ENCODE measurements around the gene MAN1B1.

Gene MAN1B1

DNA sequence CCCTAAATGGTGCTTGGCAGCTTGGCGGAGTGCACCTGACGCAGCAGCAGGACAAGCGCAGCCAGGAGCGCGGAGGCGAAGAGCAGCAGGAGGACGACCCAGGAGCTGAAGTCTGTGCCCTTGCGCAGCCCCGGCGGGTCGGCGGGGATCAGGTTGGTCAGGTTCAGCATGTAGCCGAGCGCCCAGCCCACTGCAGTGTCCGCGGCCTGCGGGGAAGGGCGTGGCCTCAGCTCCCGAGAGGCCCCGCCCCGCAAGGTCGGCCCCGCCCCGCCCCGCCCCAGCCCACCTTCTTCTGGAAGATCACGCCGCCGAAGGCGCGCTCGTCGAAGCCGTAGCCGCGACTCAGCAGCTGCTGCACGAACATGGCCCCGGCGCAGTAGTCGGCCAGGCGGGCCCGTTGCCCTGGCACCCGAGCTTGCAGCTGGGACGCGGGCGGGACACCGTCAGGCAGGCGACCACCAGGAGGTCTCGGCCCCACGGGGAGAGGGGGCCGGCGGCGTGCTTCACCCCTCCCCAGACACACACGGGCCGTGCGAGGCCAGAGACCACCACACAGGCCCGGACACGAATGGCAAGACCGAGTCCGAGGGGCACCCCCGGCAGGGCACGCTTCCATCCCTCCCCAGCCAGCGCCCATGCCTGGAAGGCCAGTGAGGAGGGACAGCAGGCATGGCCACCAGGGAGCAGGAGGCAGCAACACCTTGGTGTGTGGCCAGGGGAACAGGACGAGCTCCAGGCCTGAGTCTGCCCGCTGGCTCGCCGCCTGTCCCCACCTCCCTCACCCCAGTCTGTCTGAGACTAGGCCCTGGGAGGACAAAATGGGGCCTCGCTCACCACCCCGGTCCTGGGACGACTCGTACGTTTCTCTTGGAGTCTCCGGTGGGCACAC, 37.9 kb upstream of the MAN1B1 start:
- Mint-ChIP-seq H3K4me3 (no peak overlapping the region), H3K4me1 (ENCODE audit: low read depth) (peaks cover 3% of the 10 kb centered on the region), H3K9me3 (no peaks in the 10 kb centered on the region), H3K36me3 (ENCODE audit: low read depth) (no peaks in the 10 kb centered on the region), H3K27me3 (ENCODE audit: low read depth) (peaks cover 50% of the 10 kb centered on the region), H3K27ac (no peak overlapping the region)

DNA sequence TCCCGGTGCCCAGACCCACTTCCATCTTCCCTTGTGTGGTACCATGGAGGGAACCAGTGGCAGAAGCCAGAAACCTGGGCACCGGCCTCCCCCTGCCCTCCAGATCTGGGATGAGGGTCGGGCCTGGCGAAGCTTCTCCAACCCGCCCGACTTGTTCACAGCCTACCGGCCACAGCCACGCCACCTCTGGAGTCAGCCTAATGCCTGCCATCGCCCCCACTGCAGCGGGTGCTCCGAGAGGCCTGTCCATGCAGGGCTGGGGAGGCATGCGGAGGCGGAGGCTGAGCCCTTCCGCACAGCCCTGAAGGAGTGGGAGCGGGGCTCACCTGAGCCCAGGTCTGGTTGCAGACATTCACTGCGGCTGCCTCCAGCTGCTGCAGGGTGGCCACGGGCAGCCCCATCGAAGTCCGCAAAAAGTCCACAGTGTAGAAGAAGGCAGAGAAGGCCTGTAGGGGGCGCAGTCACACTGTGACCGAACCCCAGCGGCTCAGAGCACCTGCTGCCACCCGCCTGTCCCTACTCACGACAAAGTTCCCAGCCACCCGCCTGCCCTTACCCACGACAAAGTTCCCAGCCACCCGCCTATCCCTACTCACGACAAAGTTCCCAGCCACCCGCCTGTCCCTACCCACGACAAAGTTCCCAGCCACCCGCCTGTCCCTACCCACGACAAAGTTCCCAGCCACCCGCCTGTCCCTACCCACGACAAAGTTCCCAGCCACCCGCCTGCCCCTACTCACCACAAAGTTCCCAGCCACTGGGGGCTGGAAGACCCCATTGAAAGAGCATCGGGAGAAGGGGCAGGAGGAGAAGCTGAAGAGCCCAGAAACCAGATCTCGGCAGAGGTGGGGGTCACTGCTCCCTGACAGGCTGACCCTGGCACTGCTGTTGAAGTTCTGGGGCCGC, 37.0 kb upstream of the MAN1B1 start:
- H3K36me3 Mint-ChIP-seq (ENCODE audit: low read depth), result no peaks in the 10 kb centered on the region
- no peak overlapping the region for H3K4me3 Mint-ChIP-seq
- H3K27me3 Mint-ChIP-seq (ENCODE audit: low read depth), result peaks cover 45% of the 10 kb centered on the region
- no peaks in the 10 kb centered on the region for H3K9me3 Mint-ChIP-seq
- H3K4me1 Mint-ChIP-seq (ENCODE audit: low read depth), result peaks cover 2% of the 10 kb centered on the region
- H3K27ac Mint-ChIP-seq, result no peak overlapping the region

DNA sequence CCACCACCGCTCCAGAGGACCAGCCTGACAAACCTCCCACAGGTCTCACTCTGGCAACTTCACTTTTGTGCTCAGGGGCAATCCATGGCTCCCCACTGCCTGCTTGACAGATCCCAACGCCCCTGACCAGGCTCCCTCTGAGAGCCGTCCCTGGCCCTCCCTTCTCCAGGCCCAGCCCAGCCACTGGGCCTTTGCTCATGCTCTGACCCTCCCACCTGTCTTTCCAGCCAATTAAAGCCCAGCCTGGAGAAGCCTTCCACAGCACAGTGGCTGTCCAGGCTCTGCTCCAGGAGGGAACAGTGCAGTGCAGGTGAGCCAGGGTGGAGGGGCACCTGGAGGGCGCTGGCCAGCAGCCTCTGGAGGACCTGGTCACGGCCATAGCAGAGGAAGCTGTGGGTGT, 36.2 kb upstream of the MAN1B1 start:
- H3K27me3 Mint-ChIP-seq (ENCODE audit: low read depth), result peaks cover 42% of the 10 kb centered on the region
- no peaks in the 10 kb centered on the region for H3K4me1 Mint-ChIP-seq (ENCODE audit: low read depth)
- no peak overlapping the region for H3K4me3 Mint-ChIP-seq
- no peaks in the 10 kb centered on the region for H3K9me3 Mint-ChIP-seq
- H3K36me3 Mint-ChIP-seq (ENCODE audit: low read depth), result no peaks in the 10 kb centered on the region
- H3K27ac Mint-ChIP-seq, result no peak overlapping the region

DNA sequence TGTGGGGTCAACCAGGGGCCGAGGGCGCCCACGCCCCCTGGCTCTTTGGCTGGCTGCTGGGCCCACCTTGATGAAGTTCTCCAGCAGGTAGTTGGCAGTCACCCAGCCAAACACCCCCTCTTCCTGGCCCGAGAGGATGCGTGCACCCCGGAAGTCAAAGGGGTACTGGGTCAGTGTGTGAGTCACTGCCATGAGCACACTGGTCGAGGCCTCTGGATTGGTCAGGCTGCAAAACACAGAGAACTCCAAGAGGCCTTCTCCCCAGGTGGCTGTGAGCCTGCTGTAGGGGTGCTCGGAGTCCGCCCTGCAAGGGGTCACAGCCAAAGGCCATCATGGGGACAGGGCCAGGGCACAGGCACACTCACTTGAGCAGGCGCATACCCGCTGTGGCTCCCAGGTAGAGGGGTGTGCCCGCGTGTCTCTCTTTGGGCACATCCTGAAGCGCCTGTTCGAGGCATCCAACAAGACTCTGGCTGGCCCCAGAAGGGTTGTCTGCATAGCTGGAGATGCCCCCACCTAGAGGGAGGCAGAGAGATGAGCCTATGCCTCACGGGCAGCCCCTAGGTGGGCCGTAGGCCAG, 35.5 kb upstream of the MAN1B1 start:
- H3K4me1 Mint-ChIP-seq (ENCODE audit: low read depth), result no peaks in the 10 kb centered on the region
- H3K27me3 Mint-ChIP-seq (ENCODE audit: low read depth), result peaks cover 42% of the 10 kb centered on the region
- H3K27ac Mint-ChIP-seq, result no peak overlapping the region
- H3K4me3 Mint-ChIP-seq, result no peak overlapping the region
- no peaks in the 10 kb centered on the region for H3K9me3 Mint-ChIP-seq
- no peaks in the 10 kb centered on the region for H3K36me3 Mint-ChIP-seq (ENCODE audit: low read depth)

DNA sequence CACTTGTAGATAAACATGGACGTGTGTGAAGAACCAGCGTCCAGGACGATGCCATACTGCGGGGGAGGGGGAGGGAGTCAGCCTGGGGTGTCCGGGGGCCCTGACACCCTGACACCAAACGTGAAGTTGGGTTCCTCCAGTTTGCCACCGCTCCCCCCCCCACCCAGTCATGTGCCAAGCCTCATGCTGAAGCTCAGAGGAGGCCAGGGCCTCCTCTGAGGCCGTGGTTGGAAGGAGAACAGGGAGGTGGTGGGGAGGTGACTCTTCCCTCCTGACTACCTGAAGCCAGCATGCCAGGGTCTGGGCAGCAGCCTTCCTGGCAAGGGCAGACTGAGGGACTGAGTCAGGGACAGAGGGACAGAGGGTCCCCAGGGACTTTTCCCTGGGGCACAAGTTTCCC, 34.5 kb upstream of the MAN1B1 start:
- Mint-ChIP-seq H3K27ac (no peak overlapping the region), H3K27me3 (ENCODE audit: low read depth) (peaks cover 37% of the 10 kb centered on the region), H3K36me3 (ENCODE audit: low read depth) (no peaks in the 10 kb centered on the region)

DNA sequence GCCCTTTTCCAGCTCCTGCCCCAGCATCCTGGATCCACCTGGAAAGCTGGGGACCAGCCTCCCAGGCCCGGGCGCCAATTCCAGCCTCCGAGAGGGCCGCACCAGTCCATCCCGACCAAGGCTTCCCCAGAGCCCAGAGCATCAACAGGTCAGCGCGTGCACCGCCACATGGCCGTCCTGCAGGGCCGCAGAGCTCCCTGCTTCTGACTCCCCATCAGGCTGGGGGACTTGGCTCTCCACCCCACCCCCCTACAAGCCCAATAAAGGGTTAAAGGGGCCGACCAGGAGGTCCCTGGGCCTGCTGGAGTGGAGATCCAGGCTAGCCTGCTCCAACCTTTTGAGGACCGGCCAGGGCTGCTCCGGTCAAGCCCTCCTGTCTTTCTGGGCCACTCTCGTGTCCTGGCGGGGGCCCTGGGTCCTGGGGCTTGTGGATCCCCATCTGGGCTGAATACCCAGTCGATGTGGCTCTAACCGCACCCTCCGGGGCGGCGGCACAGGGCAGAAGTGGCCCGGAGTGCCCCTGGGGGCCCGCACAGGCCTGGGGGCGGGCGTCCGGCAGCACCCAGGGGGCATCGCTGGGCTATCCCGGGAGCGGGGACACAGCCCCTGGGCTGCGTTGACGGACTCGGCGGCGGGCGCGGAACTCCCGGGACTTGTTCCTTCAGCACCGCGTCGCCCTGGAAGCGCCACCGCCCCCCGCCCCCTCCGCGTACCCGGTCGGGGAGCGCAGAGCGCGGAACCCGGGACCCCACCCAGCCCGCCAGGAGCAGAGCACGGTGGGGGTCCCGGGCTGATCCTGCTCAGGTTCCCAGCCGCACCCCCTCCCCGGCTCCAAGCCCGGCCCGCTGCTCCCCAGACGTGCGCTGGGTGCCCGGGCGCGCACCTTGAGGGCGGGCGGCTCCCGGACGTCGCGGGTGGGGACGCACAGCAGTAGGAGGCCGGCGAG, 33.5 kb upstream of the MAN1B1 start:
- no peak overlapping the region for H3K4me3 Mint-ChIP-seq
- H3K9me3 Mint-ChIP-seq, result no peaks in the 10 kb centered on the region
- H3K36me3 Mint-ChIP-seq (ENCODE audit: low read depth), result no peaks in the 10 kb centered on the region

More for the DNA sequence above, 34.5 kb upstream of the MAN1B1 start:
- Mint-ChIP-seq H3K4me1 (ENCODE audit: low read depth) (no peaks in the 10 kb centered on the region), H3K4me3 (no peak overlapping the region), H3K9me3 (no peaks in the 10 kb centered on the region)

DNA sequence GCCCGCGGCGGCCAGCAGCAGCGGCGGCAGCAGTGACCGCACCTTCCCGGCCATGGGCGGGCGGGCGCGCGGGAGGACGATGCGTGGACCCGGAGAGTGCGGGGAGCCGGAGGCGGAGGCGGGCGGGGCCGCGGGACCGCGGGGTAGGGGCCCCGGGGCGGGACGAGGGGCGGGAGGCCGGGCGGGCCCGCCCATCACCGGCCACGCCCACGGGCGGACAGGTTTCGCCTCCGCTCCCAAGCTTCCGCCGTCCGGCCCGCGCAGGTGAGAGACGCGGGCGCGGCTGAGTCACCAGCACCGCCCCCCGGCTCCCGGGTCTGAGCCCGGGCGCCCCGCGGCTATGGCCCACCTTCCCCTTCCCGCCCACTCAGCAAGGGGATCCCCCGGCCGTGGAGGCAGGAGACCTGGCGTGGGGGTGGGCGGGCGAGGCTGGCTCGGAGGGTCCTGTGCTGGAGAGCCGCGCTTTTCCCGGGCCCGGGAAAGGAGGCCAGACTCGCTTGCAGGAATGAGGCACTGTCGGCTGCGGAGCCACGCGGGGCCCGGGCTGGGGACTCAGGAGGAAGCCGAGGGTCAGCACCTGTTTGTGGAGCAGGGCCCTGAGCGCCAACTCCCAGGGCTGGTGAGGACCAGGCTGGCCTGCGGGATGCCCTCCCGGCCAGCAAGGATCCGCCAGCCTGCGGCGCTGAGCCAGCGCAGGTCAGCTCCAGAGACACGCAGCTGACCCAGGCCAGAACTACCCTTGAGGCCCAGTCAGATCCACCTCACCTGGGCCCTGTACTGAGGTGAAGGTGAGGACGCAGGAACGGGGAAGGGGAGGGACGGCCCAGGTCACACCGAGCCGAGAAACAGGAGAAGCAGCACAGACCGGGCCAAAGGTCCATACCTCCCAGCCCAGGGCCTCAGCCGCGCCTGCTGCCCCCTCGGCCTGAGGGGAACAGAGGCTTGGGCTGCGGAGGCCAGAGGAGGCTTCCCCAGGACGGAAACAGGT, 32.5 kb upstream of the MAN1B1 start, which contains the start of gene ENTPD2:
ENTPD2 (minus strand) TSS at position 118 of the 988 bp plus-strand sequence; CDS start at position 54, 64 bp downstream.
- H3K27me3 Mint-ChIP-seq (ENCODE audit: low read depth), result peaks cover 38% of the 10 kb centered on the region

More for the DNA sequence above, 33.5 kb upstream of the MAN1B1 start:
- H3K27me3 Mint-ChIP-seq (ENCODE audit: low read depth), result peaks cover 30% of the 10 kb centered on the region
- H3K4me1 Mint-ChIP-seq (ENCODE audit: low read depth), result no peaks in the 10 kb centered on the region
- H3K27ac Mint-ChIP-seq, result no peak overlapping the region

DNA sequence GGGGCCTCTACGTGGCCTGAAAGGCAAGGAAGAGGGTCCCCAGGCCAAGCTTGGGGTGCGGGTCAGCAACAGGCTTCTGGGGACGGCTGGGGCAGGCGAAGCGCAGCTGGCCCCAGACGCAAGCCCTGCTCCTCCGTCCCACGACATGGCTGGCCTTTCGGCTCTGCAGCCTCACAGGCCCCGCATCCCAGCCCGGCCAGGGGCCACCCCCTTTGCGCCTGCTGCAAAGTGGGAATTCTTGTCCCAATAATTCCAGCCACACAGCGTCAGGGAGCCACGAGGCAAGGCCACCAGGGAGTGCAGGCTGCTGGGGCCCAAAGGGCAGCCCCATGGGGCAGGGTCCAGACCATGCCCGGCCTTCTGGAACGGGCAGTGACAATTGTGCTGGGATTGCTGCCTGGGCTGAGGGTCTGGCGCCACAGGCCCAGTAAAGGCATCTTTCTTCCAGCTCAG, 31.8 kb upstream of the MAN1B1 start:
- Mint-ChIP-seq H3K9me3 (no peaks in the 10 kb centered on the region), H3K4me3 (no peak overlapping the region), H3K27ac (no peak overlapping the region), H3K27me3 (ENCODE audit: low read depth) (peaks cover 31% of the 10 kb centered on the region), H3K4me1 (ENCODE audit: low read depth) (no peaks in the 10 kb centered on the region), H3K36me3 (ENCODE audit: low read depth) (no peaks in the 10 kb centered on the region)

More for the DNA sequence above, 32.5 kb upstream of the MAN1B1 start, which contains the start of gene ENTPD2:
- Mint-ChIP-seq H3K27ac (no peak within 1 kb of the TSS), H3K4me1 (ENCODE audit: low read depth) (no peaks in the 10 kb centered on the region), H3K36me3 (ENCODE audit: low read depth) (no peaks in the 10 kb centered on the region), H3K9me3 (no peaks in the 10 kb centered on the region), H3K4me3 (no peak within 1 kb of the TSS)

DNA sequence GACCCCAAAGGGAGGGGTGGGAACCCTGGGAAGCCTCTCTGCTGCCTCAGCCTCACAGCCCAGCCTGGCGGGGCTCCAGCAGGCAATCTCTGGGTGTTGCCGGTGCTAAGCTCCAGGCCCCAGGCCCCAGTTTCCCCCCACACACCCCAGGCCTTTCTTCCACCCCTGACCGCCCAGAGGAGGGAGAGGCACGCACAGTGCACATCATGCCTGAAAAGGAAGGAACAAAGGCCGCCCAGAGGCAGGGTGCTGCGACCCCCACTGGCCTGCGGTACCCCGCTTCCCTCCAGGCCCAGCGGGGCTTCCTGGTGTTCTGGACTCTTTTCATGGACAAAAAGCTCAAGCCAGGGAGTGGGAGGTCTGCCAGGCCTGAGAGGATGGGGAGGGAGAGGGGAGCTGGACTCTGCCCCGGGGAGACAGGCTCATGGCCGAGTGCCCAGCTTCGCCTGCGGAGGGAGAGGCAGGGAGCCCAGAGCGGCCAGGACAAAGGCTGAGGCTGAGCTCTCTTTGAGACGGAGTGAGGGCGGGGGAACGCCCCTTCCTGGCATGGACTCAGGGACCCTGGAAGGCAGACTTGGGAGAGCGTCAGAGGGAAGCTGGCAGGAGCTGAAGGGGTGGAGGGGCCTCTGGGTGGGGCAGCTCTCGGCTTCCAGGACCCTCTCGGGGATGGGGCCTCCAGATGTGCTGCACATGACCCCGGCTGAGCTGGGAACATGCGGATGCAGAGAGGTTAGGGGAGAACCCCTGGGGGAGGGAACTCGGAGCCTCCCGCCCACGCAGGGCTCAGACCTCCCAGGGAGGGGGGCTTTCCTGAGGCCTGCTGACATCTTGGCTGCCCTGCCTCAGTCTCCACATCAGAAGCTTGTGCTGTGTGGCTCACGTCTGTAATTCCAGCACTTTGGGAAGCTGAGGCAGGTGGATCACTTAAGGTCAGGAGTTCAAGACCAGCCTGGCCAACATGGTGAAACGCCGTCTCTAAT, 31.1 kb upstream of the MAN1B1 start:
- peaks cover 27% of the 10 kb centered on the region for H3K27me3 Mint-ChIP-seq (ENCODE audit: low read depth)
- H3K4me3 Mint-ChIP-seq, result no peak overlapping the region
- H3K27ac Mint-ChIP-seq, result no peak overlapping the region
- H3K9me3 Mint-ChIP-seq, result no peaks in the 10 kb centered on the region
- no peaks in the 10 kb centered on the region for H3K36me3 Mint-ChIP-seq (ENCODE audit: low read depth)
- H3K4me1 Mint-ChIP-seq (ENCODE audit: low read depth), result no peaks in the 10 kb centered on the region

DNA sequence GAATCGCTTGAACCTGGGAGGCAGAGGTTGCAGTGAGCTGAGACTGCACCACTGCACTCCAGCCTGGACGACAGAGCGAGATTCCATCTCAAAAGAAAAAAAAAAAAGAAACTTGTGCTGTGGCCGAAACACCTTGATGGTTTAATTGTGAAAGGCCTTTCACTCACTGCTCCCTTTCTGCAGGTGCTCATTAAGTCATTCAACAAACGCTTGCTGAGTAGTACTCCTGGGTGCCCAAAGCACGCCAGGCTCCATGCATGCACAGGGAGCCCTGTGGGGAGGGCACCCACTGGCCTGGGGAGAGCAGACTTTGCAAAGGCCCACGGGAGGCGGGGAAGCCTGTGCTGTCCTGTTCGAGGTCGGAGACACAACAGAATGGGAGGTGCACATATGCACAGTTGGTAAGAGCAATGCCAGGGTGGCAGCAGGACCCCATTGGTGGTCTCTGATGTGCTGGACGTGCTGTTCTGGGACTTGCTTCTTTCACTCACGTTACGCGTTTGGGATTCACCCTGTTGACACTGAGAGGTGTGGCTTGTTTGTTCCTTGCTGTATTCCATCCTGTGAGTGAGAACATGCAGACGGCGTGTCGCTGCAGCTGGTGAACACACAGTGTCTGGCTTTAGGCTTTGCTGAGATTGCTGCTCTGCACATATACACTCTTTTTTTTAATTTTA, 29.9 kb upstream of the MAN1B1 start:
- Mint-ChIP-seq H3K4me3 (no peak overlapping the region), H3K9me3 (no peaks in the 10 kb centered on the region), H3K36me3 (ENCODE audit: low read depth) (no peaks in the 10 kb centered on the region), H3K27me3 (ENCODE audit: low read depth) (peaks cover 26% of the 10 kb centered on the region), H3K27ac (no peak overlapping the region), H3K4me1 (ENCODE audit: low read depth) (no peaks in the 10 kb centered on the region)

DNA sequence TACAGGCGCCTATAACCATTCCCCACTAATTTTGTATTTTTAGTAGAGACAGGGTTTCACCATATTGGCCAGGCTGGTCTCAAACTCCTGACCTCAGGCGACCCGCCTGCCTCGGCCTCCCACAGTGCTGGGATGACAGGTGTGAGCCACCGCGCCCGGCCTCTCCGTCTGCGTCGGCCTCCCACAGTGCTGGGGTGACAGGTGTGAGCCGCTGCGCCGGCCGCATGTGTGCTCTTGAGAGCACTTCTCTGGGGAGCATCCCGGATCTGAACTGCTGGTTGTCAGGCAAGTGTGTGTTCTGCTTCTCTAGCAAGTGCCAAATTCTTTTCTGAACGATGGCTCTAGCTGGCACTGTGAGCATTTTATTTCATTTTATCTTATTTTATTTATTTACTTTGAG, 29.2 kb upstream of the MAN1B1 start:
- H3K4me1 Mint-ChIP-seq (ENCODE audit: low read depth), result no peaks in the 10 kb centered on the region
- no peak overlapping the region for H3K27ac Mint-ChIP-seq
- H3K4me3 Mint-ChIP-seq, result no peak overlapping the region
- H3K27me3 Mint-ChIP-seq (ENCODE audit: low read depth), result peaks cover 20% of the 10 kb centered on the region
- H3K9me3 Mint-ChIP-seq, result no peaks in the 10 kb centered on the region
- H3K36me3 Mint-ChIP-seq (ENCODE audit: low read depth), result no peaks in the 10 kb centered on the region

Data from T-helper 1 cell treated with Interleukin-12 subunit alpha and Interleukin-12 subunit beta and Interleukin-4 antibody, amounts not matched to agents 30 μg/mL and 1 μg/mL, for 36 hours (primary cell).